Lung (tissue), 12 donors: ENCODE measurements around the gene TSN. TPM values are rescaled to one million over a fixed set of nuclear protein-coding genes. Genes with fewer than 3 reads are reported as not detected.
"Not testable (repeated sequence)": the region's sequence is repeated elsewhere in the genome, so short reads cannot be mapped to it uniquely, and the experiment has no call there.

Source experiments
- ATAC-seq: fragments of 200-7000 bp; cut with Tn5 transposase; one replicate; pipeline ENCODE4 v1.9.1; 2020; ENCODE audit warnings: moderate number of reproducible peaks; ENCODE audit not compliant: insufficient read depth, low FRiP score
- DNase-seq, 3 donors: peaks; one replicate each; pipeline ENCODE4 v3.0.0-alpha.2; 2013 to 2017
- H3K27ac ChIP-seq, 2 donors: one replicate each; pipeline ENCODE4 v1.5.1; 2013; ENCODE audit warnings: mild to moderate bottlenecking in 2 of 2, moderate library complexity in 2 of 2, control low read depth in 1 of 2, inconsistent platforms in 1 of 2, low read depth in 1 of 2, low read length in 1 of 2
- H3K27me3 ChIP-seq, 3 donors: one replicate each; pipeline ENCODE4 v1.5.1; 2013; ENCODE audit warnings: low read length in 2 of 3; ENCODE audit not compliant: control insufficient read depth in 3 of 3, insufficient read depth in 3 of 3
- H3K36me3 ChIP-seq, 4 donors: one replicate each; pipeline ENCODE4 v1.5.1; 2013; ENCODE audit warnings: low read length in 4 of 4, mild to moderate bottlenecking in 1 of 4, moderate library complexity in 1 of 4; ENCODE audit not compliant: control insufficient read depth in 4 of 4, insufficient read depth in 4 of 4
- H3K4me1 ChIP-seq, 5 donors: one replicate each; pipeline ENCODE4 v1.5.1; 2013; ENCODE audit warnings: low read length in 5 of 5, mild to moderate bottlenecking in 2 of 5, moderate library complexity in 1 of 5; ENCODE audit not compliant: control insufficient read depth in 5 of 5, insufficient read depth in 5 of 5
- H3K4me3 ChIP-seq: one replicate; pipeline ENCODE4 v1.5.1; 2013; ENCODE audit warnings: mild to moderate bottlenecking, control low read depth, moderate library complexity
- H3K9ac ChIP-seq, 2 donors: one replicate each; pipeline ENCODE4 v1.5.1; 2013; ENCODE audit warnings: low read length in 2 of 2, control low read depth in 1 of 2; ENCODE audit not compliant: insufficient read depth in 1 of 2
- H3K9me3 ChIP-seq, 4 donors: one replicate each; pipeline ENCODE4 v1.5.1; 2013; ENCODE audit warnings: low read length in 3 of 4, mild to moderate bottlenecking in 1 of 4, moderate library complexity in 1 of 4; ENCODE audit not compliant: control insufficient read depth in 4 of 4, insufficient read depth in 3 of 4
- WGBS, 2 donors: extraction: QIAGEN DNeasy Blood & Tissue Kit; methylation state at CpG; one replicate each; pipeline ENCODE4 v1.1.7; 2013; 5-methylcytosine and 5-hydroxymethylcytosine counted together
- polyA plus RNA-seq, 2 donors: library from polyadenylated mRNA; stranded (reverse); fragments of 200-250 nt; gene quantifications; one replicate each; pipeline ENCODE4 v1.2.1, GENCODE V29; 2013
- total RNA-seq, 2 donors: library from RNA; depleted of rRNA in 1 of 2; stranded (reverse); fragments of >200 nt in 1 of 2; gene quantifications; one replicate each; pipeline ENCODE4 v1.2.1, GENCODE V29; 2014 to 2021
- TF ChIP-seq, protein P1 (sequence below): IDR thresholded peaks from 2 replicates; pipeline ENCODE4 v1.5.1; 2012; ENCODE audit warnings: mild to moderate bottlenecking; ENCODE audit errors: control extremely low read depth, extremely low read depth
- donor health status: control.
- donor health status: control.
- donor health status: Bipolar disorder and iron deficiency.
- donor health status: healthy.
- donor health status: DM: yes; HTN: yes; CAD: no.

TSN gene
- total and polyA plus RNA-seq, 4 donors: 20.5 to 53.8 (median 39.1) TPM

DNA sequence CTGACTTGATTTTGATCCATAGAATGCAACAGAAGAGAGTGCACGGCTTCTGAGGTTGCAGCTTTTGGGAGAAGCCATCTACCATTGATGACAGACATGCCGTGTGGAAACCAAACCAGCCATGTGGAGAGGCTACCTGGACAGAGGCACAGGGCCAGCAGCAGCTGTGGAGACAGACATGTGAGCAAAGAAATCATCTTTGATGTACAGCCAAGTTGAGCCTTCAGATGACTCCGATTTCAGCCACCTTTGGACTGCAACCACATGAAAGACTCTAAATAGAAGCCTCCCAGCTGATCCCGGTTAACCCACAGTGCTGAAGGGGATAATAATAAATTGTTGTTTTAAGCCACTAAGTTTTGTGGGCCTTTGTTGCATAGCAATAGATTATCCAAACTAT lies 54.2 kb downstream of the TSN start:
- ATAC-seq (no peak), DNase-seq (no peak)
- no peaks in the 10 kb centered on the region for H3K27me3 ChIP-seq
- H3K36me3 ChIP-seq: no peaks in the 10 kb centered on the region
- 68 to 75% methylated on average over 4 of the region's 4 CpGs for WGBS, 2 donors
- no peak overlapping the region for H3K9ac ChIP-seq
- TF ChIP-seq, protein P1, sequence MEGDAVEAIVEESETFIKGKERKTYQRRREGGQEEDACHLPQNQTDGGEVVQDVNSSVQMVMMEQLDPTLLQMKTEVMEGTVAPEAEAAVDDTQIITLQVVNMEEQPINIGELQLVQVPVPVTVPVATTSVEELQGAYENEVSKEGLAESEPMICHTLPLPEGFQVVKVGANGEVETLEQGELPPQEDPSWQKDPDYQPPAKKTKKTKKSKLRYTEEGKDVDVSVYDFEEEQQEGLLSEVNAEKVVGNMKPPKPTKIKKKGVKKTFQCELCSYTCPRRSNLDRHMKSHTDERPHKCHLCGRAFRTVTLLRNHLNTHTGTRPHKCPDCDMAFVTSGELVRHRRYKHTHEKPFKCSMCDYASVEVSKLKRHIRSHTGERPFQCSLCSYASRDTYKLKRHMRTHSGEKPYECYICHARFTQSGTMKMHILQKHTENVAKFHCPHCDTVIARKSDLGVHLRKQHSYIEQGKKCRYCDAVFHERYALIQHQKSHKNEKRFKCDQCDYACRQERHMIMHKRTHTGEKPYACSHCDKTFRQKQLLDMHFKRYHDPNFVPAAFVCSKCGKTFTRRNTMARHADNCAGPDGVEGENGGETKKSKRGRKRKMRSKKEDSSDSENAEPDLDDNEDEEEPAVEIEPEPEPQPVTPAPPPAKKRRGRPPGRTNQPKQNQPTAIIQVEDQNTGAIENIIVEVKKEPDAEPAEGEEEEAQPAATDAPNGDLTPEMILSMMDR: no peak
- H3K27ac ChIP-seq: no peak overlapping the region
- no peak overlapping the region for H3K4me3 ChIP-seq
- H3K4me1 ChIP-seq: no peaks in the 10 kb centered on the region
- no peaks in the 10 kb centered on the region for H3K9me3 ChIP-seq

DNA sequence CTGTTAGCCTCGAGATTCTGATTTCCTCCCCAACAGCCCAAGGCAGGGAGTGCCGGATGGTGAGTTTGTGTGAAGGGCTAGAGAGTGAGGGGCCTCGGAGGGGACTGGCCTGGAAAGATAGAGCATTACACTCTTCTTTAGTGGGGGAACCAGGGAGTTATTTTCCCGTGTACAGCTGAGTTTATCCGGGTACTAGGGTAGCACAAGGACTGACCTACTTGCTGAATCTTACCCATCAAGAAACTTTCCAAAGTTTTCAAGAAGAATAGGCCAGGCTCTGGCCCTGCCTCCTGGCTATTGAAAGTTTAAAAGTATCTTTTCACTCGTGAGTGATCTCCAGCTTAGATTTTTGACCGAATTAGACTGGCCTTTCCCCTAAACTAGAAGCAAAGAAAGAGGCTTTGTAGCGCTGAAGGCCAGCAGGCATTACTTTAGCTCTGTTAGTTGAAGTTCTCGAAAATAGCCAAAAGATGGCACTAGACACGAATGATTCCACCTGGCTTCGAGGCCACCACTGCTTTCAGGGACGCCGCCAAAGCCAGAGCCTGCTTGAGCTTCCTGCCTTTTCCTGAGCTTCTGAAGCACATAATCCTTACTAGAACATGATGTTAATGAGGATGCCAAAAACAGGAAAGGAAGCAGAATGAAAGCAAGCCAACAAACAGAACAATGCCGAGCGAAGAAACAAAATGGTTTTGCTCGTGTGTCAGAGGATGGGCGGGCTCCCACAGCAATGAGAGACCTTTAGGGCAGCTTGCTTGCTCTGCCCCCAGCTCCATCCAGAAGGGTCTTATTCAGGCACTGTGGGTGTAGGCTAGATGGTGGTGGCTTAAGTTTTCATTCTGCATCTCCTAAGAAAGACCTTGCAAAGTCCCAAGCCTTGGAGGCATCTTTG lies 55.8 kb downstream of the TSN start:
- Histone ChIP-seq H3K4me3 (no peak overlapping the region), H3K36me3 (no peaks in the 10 kb centered on the region), H3K27ac (no peak overlapping the region), H3K9ac (no peak overlapping the region), H3K27me3 (no peaks in the 10 kb centered on the region), H3K4me1 (no peaks in the 10 kb centered on the region), H3K9me3 (no peaks in the 10 kb centered on the region)
- ATAC-seq (peak; percentile 43), DNase-seq (peak; percentile 80 to 89 (median 86))
- WGBS, 2 donors: 39 to 42% methylated on average over 17 of the region's 17 CpGs
- TF ChIP-seq, protein P1: peak; percentile 20

DNA sequence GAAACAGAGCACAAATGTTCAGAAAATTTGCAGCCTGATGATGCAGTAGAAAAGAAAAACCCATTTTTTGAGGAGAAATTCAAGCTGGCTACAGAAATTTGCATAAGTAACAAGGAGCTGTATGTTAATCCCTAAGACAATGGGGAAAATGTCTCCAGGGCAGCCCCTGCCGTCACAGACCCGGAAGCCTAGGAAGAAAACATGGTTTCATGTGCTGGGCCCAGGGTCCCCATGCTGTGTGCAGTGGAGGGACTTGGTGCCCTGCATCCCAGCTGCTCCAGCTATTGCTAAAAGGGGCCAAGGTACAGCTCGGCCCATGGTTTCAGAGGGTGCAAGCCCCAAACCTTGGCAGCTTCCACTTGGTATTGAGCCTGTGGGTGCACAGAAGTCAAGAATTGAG lies 57.6 kb downstream of the TSN start:
- DNase-seq, H3K36me3 ChIP-seq, H3K4me3 ChIP-seq, H3K4me1 ChIP-seq, H3K27me3 ChIP-seq, ATAC-seq, H3K9me3 ChIP-seq, H3K27ac ChIP-seq, H3K9ac ChIP-seq: not testable (repeated sequence)
- 92 to 98% methylated on average over 3 of the region's 3 CpGs for WGBS, 2 donors

DNA sequence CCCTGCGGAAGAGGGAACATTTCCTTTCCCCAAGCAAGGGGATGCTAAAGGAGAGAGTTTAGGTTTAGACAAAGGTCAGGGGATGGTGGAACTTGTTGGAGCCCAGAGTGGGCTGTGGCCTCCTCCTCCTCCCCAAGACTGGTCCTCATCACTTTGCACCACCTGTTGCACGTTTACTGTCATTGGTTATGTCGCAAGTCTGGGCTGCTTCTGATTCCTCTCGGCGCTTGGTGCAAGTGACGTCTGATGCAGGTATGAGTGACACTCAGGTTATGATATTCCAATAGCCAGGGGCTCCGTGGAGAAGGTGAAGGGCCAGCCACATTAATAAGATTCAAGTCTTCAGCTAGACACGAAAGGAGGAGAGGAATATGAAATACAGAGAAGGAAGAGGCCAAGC lies 59.8 kb downstream of the TSN start:
- Histone ChIP-seq H3K27me3 (no peaks in the 10 kb centered on the region), H3K9ac (no peak overlapping the region), H3K4me1 (no peaks in the 10 kb centered on the region), H3K36me3 (no peaks in the 10 kb centered on the region), H3K9me3 (peaks cover 0 to 6% (median 2%) of the 10 kb centered on the region in 4 donors), H3K4me3 (no peak overlapping the region), H3K27ac (no peak overlapping the region)
- DNase-seq: no peak
- no peak for ATAC-seq
- TF ChIP-seq, protein P1: no peak
- WGBS, 2 donors: 69 to 80% methylated on average over 8 of the region's 8 CpGs
